PFSK-1 (cell line): Measurements from ENCODE around the gene DMGDH.

Experiments used
- FOXP2 ChIP-seq: optimal IDR thresholded peaks from 2 replicates; pipeline ENCODE3; 2011; ENCODE audit warnings: borderline replicate concordance, control low read depth, inconsistent platforms; ENCODE audit not compliant: insufficient read depth; ENCODE audit errors: extremely low read length, extremely low read depth
- POLR2AphosphoS5 ChIP-seq: IDR thresholded peaks from 2 replicates; pipeline ENCODE4 v1.6.1; 2012; ENCODE audit warnings: low read depth, mild to moderate bottlenecking, control low read depth, low read length, moderate library complexity
- REST ChIP-seq, 2 experiments: IDR thresholded peaks; 2 replicates each; pipeline versions ENCODE4 v1.6.1 to v1.8.0; 2011 to 2012; ENCODE audit warnings: low read depth in 2 of 2, low read length in 2 of 2, control low read depth in 1 of 2, inconsistent platforms in 1 of 2, mild to moderate bottlenecking in 1 of 2, moderate library complexity in 1 of 2; ENCODE audit not compliant: insufficient read depth in 1 of 2
- SIN3A ChIP-seq: IDR thresholded peaks from 2 replicates; pipeline ENCODE4 v1.6.1; 2012; ENCODE audit warnings: mild to moderate bottlenecking, low read length, moderate library complexity, borderline replicate concordance; ENCODE audit not compliant: insufficient read depth
- TAF1 ChIP-seq: IDR thresholded peaks from 2 replicates; pipeline ENCODE4 v1.6.1; 2012; ENCODE audit warnings: low read length, control low read depth, borderline replicate concordance; ENCODE audit not compliant: insufficient read depth

DMGDH gene

GRCh38 chr5:78993165-78993564 lies 76.3 kb downstream of the DMGDH start:
- no peak for TF ChIP-seq SIN3A
- TF ChIP-seq REST (IDR thresholded peaks at IDR 0.05; ENCODE audit: insufficient read depth in 1 of 2, low read depth in 2 of 2, low read length in 2 of 2) = no peak

- no peak for TF ChIP-seq REST (IDR thresholded peaks at IDR 0.05; ENCODE audit: insufficient read depth in 1 of 2, low read depth in 2 of 2, low read length in 2 of 2)
- no peak for TF ChIP-seq TAF1
- TF ChIP-seq SIN3A = no peak
- TF ChIP-seq POLR2AphosphoS5 = no peak
- TF ChIP-seq FOXP2 = no peak
Observed at GRCh38 chr5:78992146-78992545, 77.3 kb downstream of the DMGDH start.

- TF ChIP-seq POLR2AphosphoS5 (no peak), REST (IDR thresholded peaks at IDR 0.05; ENCODE audit: insufficient read depth in 1 of 2, low read depth in 2 of 2, low read length in 2 of 2) (no peak), TAF1 (no peak), SIN3A (no peak)
Observed at GRCh38 chr5:78989080-78989479, 80.4 kb downstream of the DMGDH start.

GRCh38 chr5:78985725-78986223 lies 83.7 kb downstream of the DMGDH start:
- TF ChIP-seq REST (IDR thresholded peaks at IDR 0.05; ENCODE audit: insufficient read depth in 1 of 2, low read depth in 2 of 2, low read length in 2 of 2) (no peak), SIN3A (peak; percentile 32; the same call in 1 of the 2 replicates), FOXP2 (no peak), POLR2AphosphoS5 (0 out of 2 replicates have a peak, but pooled peaks have one; percentile 28), TAF1 (no peak)

GRCh38 chr5:78985116-78985724 lies 84.3 kb downstream of the DMGDH start, which contains the start of gene ARSB:
ARSB (minus strand) TSS chr5:78985310; CDS start chr5:78985248, 62 bp downstream.
- TF ChIP-seq POLR2AphosphoS5 = no peak
- TF ChIP-seq FOXP2 = no peak
- TF ChIP-seq TAF1 = no peak
- no peak for TF ChIP-seq REST (IDR thresholded peaks at IDR 0.05; ENCODE audit: insufficient read depth in 1 of 2, low read depth in 2 of 2, low read length in 2 of 2)
- TF ChIP-seq SIN3A = no peak
